ENCODE data around the gene ASH1L.

ASH1L gene

DNA sequence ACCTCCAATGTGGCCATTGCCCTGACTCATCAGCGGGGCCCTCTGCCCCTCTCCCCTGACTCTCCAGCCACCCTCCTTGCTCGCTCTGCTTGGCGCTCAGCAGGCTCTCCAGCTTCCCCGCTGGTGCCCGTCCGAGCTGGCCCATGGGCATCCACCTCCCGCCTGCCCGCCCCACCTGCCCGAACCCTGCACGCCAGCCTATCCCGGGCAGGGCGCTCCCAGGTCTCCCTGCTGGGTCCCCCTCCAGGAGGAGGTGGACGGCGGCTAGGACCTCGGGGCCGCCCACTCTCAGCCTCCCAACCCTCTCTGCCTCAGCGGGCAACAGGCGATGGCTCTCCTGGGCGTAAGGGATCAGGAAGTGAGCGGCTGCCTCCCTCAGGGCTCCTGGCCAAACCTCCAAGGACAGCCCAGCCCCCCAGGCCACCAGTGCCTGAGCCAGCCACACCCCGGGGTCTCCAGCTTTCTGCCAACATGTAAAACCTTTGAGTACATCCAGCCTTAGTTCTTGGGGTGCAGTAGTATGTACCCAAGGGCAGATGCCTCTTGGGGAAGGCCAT, 274.5 kb downstream of the ASH1L start:
- Histone ChIP-seq H3K4me3 (no peak overlapping the region), H3K27ac (no peak overlapping the region), H3K9me3 (no peaks in the 10 kb centered on the region), H3K36me3 (peaks cover 0 to 5% (median 0%) of the 10 kb centered on the region in 3 donors), H3K27me3 (peaks cover 0 to 3% of the 10 kb centered on the region in 2 donors), H3K4me1 (no peaks in the 10 kb centered on the region)
- TF ChIP-seq, protein P1, sequence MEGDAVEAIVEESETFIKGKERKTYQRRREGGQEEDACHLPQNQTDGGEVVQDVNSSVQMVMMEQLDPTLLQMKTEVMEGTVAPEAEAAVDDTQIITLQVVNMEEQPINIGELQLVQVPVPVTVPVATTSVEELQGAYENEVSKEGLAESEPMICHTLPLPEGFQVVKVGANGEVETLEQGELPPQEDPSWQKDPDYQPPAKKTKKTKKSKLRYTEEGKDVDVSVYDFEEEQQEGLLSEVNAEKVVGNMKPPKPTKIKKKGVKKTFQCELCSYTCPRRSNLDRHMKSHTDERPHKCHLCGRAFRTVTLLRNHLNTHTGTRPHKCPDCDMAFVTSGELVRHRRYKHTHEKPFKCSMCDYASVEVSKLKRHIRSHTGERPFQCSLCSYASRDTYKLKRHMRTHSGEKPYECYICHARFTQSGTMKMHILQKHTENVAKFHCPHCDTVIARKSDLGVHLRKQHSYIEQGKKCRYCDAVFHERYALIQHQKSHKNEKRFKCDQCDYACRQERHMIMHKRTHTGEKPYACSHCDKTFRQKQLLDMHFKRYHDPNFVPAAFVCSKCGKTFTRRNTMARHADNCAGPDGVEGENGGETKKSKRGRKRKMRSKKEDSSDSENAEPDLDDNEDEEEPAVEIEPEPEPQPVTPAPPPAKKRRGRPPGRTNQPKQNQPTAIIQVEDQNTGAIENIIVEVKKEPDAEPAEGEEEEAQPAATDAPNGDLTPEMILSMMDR (IDR thresholded peaks at IDR 0.05): no peak
- DNase-seq: no peak
- intact Hi-C loops (cut with DNase I; ENCODE audit: low total_unique reads): no loop called here

DNA sequence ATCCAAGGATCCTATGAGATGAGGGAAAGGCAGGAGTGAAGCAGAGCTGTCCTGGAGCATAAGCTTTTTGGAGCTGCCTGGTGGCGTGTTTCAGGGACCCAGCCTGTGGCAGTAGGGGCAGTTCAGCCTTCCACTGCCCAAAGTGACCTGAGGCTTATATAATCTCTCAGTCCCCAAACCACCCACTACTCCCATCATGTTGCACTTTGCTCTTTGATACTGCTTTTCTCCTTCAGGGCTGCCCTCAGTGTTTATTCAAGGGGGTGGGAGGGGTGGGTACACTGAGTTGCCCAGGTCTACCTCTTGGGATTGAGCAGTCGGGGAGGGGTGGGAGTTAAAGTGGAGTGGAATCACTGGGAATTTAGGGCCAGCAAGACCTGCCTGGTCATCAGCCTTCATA, 276.1 kb downstream of the ASH1L start:
- TF ChIP-seq, protein P1 (IDR thresholded peaks at IDR 0.05): no peak
- intact Hi-C loops (cut with DNase I; ENCODE audit: low total_unique reads): no loop called here
- no peaks in the 10 kb centered on the region for H3K9me3 ChIP-seq
- H3K27me3 ChIP-seq: peaks cover 0 to 3% of the 10 kb centered on the region in 2 donors
- H3K36me3 ChIP-seq: peaks cover 0 to 5% (median 0%) of the 10 kb centered on the region in 3 donors
- no peaks in the 10 kb centered on the region for H3K4me1 ChIP-seq
- no peak overlapping the region for H3K4me3 ChIP-seq
- DNase-seq: no peak
- H3K27ac ChIP-seq: no peak overlapping the region

DNA sequence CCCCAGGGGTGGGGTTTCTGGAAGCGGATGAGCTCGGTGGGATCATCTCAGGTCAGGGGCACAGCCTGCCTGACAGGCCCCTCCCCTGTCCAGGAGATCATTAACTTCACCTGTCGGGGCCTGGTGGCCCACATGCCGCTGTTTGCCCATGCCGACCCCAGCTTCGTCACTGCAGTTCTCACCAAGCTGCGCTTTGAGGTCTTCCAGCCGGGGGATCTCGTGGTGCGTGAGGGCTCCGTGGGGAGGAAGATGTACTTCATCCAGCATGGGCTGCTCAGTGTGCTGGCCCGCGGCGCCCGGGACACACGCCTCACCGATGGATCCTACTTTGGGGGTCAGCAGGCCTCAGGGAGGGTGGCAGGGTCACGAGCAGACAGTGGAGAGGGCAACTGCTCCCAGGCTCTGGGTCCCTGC, 277.0 kb downstream of the ASH1L start:
- H3K36me3 ChIP-seq: peaks cover 0 to 5% (median 0%) of the 10 kb centered on the region in 3 donors
- H3K4me1 ChIP-seq: no peaks in the 10 kb centered on the region
- no peak overlapping the region for H3K4me3 ChIP-seq
- intact Hi-C loops (cut with DNase I; ENCODE audit: low total_unique reads): no loop called here
- DNase-seq: no peak
- TF ChIP-seq, protein P1 (IDR thresholded peaks at IDR 0.05): no peak
- H3K27ac ChIP-seq: no peak overlapping the region
- H3K9me3 ChIP-seq: no peaks in the 10 kb centered on the region
- no peaks in the 10 kb centered on the region for H3K27me3 ChIP-seq

All from tibial artery (tissue), 4 donors.